IMR-90 (cell line): ENCODE data around the gene IZUMO4. TPM values are rescaled to one million over a fixed set of nuclear protein-coding genes. Genes with fewer than 3 reads are reported as not detected.

ENCODE experiments used
- ATAC-seq: fragments of 200-7000 bp; cut with Tn5 transposase; 2 replicates; pipeline ENCODE4 v1.9.1; 2020; ENCODE audit warnings: low read depth, mild to moderate bottlenecking, moderate library complexity
- BruUV-seq: library from RNA; stranded (reverse); fragments of 400-500 nt; replicated peaks from 2 replicates; lab custom pipeline; 2021; lab: Mats Ljungman, UMichigan
- CTCF ChIA-PET: fragments of 300-600 bp; formaldehyde crosslinking; extraction: SDS; loops from one replicate; lab custom pipeline; 2021; ENCODE audit warnings: antibody characterized with exemption; lab: Yijun Ruan, JAX
- POLR2A ChIA-PET: fragments of 300-600 bp; sonication (Branson Sonifier 250); formaldehyde crosslinking; loops from one replicate; lab custom pipeline; 2022; ENCODE audit warnings: antibody characterized with exemption; ENCODE audit not compliant: unreplicated experiment; lab: Charles Lee
- DNase-seq: peaks from one replicate; pipeline ENCODE4 v3.0.0; 2013
- H2AFZ ChIP-seq: replicated peaks from 2 replicates; pipeline ENCODE3; 2013; ENCODE audit warnings: low read length, mild to moderate bottlenecking; ENCODE audit not compliant: poor library complexity
- H2AK5ac ChIP-seq: 2 replicates; pipeline ENCODE4 v1.6.1; 2013; ENCODE audit warnings: low read depth, low read length, inconsistent platforms
- H2AK9ac ChIP-seq: replicated peaks from 2 replicates; pipeline ENCODE3; 2013; ENCODE audit warnings: mild to moderate bottlenecking, low read depth, low read length, moderate library complexity; ENCODE audit not compliant: poor library complexity
- H2BK120ac ChIP-seq: 2 replicates; pipeline ENCODE4 v1.6.1; 2013; ENCODE audit warnings: low read depth, low read length, inconsistent platforms
- H2BK15ac ChIP-seq: 3 replicates; pipeline ENCODE4 v1.6.1; 2013; ENCODE audit warnings: low read depth, low read length, inconsistent platforms
- H2BK20ac ChIP-seq: 2 replicates; pipeline ENCODE4 v1.6.1; 2013; ENCODE audit warnings: low read depth, mild to moderate bottlenecking, inconsistent platforms, low read length, moderate library complexity
- H2BK5ac ChIP-seq: 2 replicates; pipeline ENCODE4 v1.6.1; 2013; ENCODE audit warnings: mild to moderate bottlenecking, low read depth, low read length, inconsistent platforms; ENCODE audit not compliant: poor library complexity, severe bottlenecking
- H3K14ac ChIP-seq: replicated peaks from 2 replicates; pipeline ENCODE4 v1.6.1; 2013; ENCODE audit warnings: low read depth, low read length, inconsistent platforms
- H3K18ac ChIP-seq: 2 replicates; pipeline ENCODE4 v1.6.1; 2013; ENCODE audit warnings: low read depth, low read length, control low read depth
- H3K23ac ChIP-seq: 2 replicates; pipeline ENCODE4 v1.6.1; 2013; ENCODE audit warnings: low read depth, low read length, inconsistent platforms
- H3K27ac ChIP-seq: 2 replicates; pipeline ENCODE4 v1.5.1; 2013; ENCODE audit warnings: mild to moderate bottlenecking, control low read depth, low read length; ENCODE audit not compliant: insufficient read depth
- H3K27me3 ChIP-seq: 2 replicates; pipeline ENCODE4 v1.6.1; 2013; ENCODE audit warnings: low read length; ENCODE audit not compliant: control insufficient read depth, insufficient read depth
- H3K36me3 ChIP-seq: 2 replicates; pipeline ENCODE4 v1.6.1; 2013; ENCODE audit warnings: low read length, mixed read lengths; ENCODE audit not compliant: control insufficient read depth, insufficient read depth
- H3K4ac ChIP-seq: 2 replicates; pipeline ENCODE4 v1.6.1; 2013; ENCODE audit warnings: low read depth, low read length, inconsistent platforms
- H3K4me1 ChIP-seq: 2 replicates; pipeline ENCODE4 v1.6.1; 2013; ENCODE audit warnings: low read length, mixed read lengths; ENCODE audit not compliant: control insufficient read depth, insufficient read depth
- H3K4me2 ChIP-seq: 2 replicates; pipeline ENCODE4 v1.6.1; 2013; ENCODE audit warnings: low read depth, mild to moderate bottlenecking, control low read depth, low read length, moderate library complexity
- H3K4me3 ChIP-seq: 2 replicates; pipeline ENCODE4 v1.5.1; 2013; ENCODE audit warnings: low read depth, mild to moderate bottlenecking, control low read depth, low read length, moderate library complexity; ENCODE audit not compliant: insufficient read depth
- H3K56ac ChIP-seq: 2 replicates; pipeline ENCODE4 v1.6.1; 2013; ENCODE audit warnings: low read length, inconsistent platforms; ENCODE audit not compliant: insufficient read depth; ENCODE audit errors: extremely low read depth
- H3K79me1 ChIP-seq, 2 experiments: 2 replicates each; pipeline ENCODE4 v1.6.1; 2013; ENCODE audit warnings: low read length in 2 of 2, inconsistent platforms in 1 of 2, low read depth in 1 of 2
- H3K9ac ChIP-seq: 2 replicates; pipeline ENCODE4 v1.6.1; 2013; ENCODE audit warnings: low read depth, low read length, control low read depth
- H3K9me1 ChIP-seq: 2 replicates; pipeline ENCODE4 v1.6.1; 2013; ENCODE audit warnings: low read length, inconsistent platforms; ENCODE audit not compliant: insufficient read depth
- H3K9me3 ChIP-seq: 2 replicates; pipeline ENCODE4 v1.6.1; 2013; ENCODE audit warnings: low read length; ENCODE audit not compliant: control insufficient read depth, insufficient read depth
- H4K20me1 ChIP-seq: 2 replicates; pipeline ENCODE4 v1.6.1; 2013; ENCODE audit warnings: low read length, inconsistent platforms; ENCODE audit not compliant: insufficient read depth
- H4K5ac ChIP-seq: 2 replicates; pipeline ENCODE4 v1.6.1; 2013; ENCODE audit warnings: mild to moderate bottlenecking, low read depth, low read length, control low read depth
- H4K8ac ChIP-seq, 2 experiments: 2 replicates each; pipeline ENCODE4 v1.6.1; 2013; ENCODE audit warnings: low read depth in 2 of 2, low read length in 2 of 2, control low read depth in 1 of 2, inconsistent platforms in 1 of 2
- H4K91ac ChIP-seq: 2 replicates; pipeline ENCODE4 v1.6.1; 2013; ENCODE audit warnings: low read depth, low read length, inconsistent platforms; ENCODE audit not compliant: insufficient read depth
- MAFK ChIP-seq: IDR thresholded peaks from 2 replicates; pipeline ENCODE4 v1.6.1; 2012; ENCODE audit warnings: low read depth, low read length, improper control_type of control experiment
- MXI1 ChIP-seq: IDR thresholded peaks from 2 replicates; pipeline ENCODE4 v1.6.1; 2012; ENCODE audit warnings: low read depth, mild to moderate bottlenecking, low read length, moderate library complexity, borderline replicate concordance
- NFE2L2 ChIP-seq: fragments of 150-350 bp; IDR thresholded peaks from 2 replicates; pipeline ENCODE4 v1.6.1; 2016; ENCODE audit warnings: low read depth, mild to moderate bottlenecking, low read length
- POLR2A ChIP-seq: IDR thresholded peaks from 2 replicates; pipeline ENCODE4 v1.6.1; 2012; ENCODE audit warnings: mild to moderate bottlenecking, low read depth, low read length
- RCOR1 ChIP-seq: IDR thresholded peaks from 2 replicates; pipeline ENCODE4 v1.6.1; 2012; ENCODE audit warnings: mild to moderate bottlenecking, low read length, improper control_type of control experiment; ENCODE audit not compliant: insufficient replicate concordance
- SMC3 ChIP-seq: fragments of 150-350 bp; IDR thresholded peaks from 2 replicates; pipeline ENCODE4 v1.6.1; 2016; ENCODE audit warnings: low read depth, mild to moderate bottlenecking, antibody characterized with exemption, low read length, moderate library complexity
- WGBS, 2 experiments: methylation state at CpG; one replicate each; pipeline versions ENCODE4 v1.1.5 to v1.1.7; 2013; ENCODE audit warnings: missing lambda C conversion rate in 2 of 2; ENCODE audit not compliant: insufficient read length in 1 of 2; ENCODE audit errors: extremely low coverage in 2 of 2; 5-methylcytosine and 5-hydroxymethylcytosine counted together
- dilution Hi-C: fragments of 300-500 bp; cut with HindIII; formaldehyde crosslinking; loops from one replicate; pipeline ENCODE4 v1.14.3; 2018; ENCODE audit warnings: low sequenced_read_pairs; ENCODE audit not compliant: unreplicated experiment
- in situ Hi-C: fragments of 300-500 bp; cut with MboI; formaldehyde crosslinking; loops from 3 replicates; pipeline ENCODE4 v1.14.3; 2019; ENCODE audit warnings: low sequenced_read_pairs, inconsistent platforms, mixed read lengths
- intact Hi-C: fragments of 100-400 bp; cut with micrococcal nuclease; formaldehyde crosslinking; loops from 2 replicates; pipeline ENCODE4 v1.10.0; 2022
- polyA plus RNA-seq, 3 experiments: library from polyadenylated mRNA; depleted of rRNA; stranded (reverse); fragments of >200 nt; gene quantifications; 2 replicates each; pipeline ENCODE4 v1.2.3, GENCODE V29; 2012; ENCODE audit warnings: low replicate concordance in 1 of 3
- total RNA-seq: library from RNA; depleted of rRNA; stranded (reverse); fragments of >200 nt; gene quantifications from 2 replicates; pipeline ENCODE4 v1.2.3, GENCODE V29; 2012
- TF ChIP-seq, protein P1 (sequence below): fragments of 150-350 bp; IDR thresholded peaks from 2 replicates; pipeline ENCODE4 v1.6.1; 2016; ENCODE audit warnings: low read depth, mild to moderate bottlenecking, low read length, moderate library complexity, borderline replicate concordance

Gene IZUMO4
- total and polyA plus RNA-seq, 2 of the 4 experiments (the other 2 are of a cell fraction) = 0.72 to 2.8 TPM

DNA sequence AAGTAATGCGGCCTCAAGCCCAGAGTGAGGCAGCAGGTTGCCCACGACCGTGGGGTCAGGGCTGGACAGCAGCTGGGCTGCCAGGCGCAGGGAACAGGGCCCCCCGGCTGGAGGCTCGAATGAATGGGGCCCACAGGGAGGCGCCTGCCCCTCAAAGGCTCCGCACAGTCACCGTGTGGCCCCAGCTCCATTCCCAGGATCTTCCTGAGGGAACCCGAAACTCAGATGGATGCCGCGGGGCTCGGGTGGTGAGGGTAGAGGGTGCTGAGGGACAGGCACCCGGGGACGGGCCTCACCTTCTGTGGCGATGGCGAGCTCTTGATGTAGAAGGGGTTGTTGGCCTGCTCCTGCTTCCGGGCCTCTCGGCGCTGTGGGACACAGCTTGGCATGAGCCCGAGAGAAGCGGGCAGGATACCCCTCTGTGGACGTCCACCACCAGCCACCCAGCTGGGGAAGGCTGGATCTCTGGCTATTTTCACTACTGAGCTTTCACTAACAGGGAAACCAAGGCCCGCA lies 19.3 kb downstream of the IZUMO4 start:
- TF ChIP-seq MXI1 = no peak
- TF ChIP-seq, protein P1, sequence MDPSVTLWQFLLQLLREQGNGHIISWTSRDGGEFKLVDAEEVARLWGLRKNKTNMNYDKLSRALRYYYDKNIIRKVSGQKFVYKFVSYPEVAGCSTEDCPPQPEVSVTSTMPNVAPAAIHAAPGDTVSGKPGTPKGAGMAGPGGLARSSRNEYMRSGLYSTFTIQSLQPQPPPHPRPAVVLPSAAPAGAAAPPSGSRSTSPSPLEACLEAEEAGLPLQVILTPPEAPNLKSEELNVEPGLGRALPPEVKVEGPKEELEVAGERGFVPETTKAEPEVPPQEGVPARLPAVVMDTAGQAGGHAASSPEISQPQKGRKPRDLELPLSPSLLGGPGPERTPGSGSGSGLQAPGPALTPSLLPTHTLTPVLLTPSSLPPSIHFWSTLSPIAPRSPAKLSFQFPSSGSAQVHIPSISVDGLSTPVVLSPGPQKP = no peak
- TF ChIP-seq SMC3 = no peak
- no peak for TF ChIP-seq RCOR1
- no peak for TF ChIP-seq MAFK
- TF ChIP-seq POLR2A = no peak
- TF ChIP-seq NFE2L2 = no peak
- H4K91ac ChIP-seq = no peak overlapping the region
- in situ Hi-C loops (no loop called here), intact Hi-C loops (no loop called here), dilution Hi-C loops (no loop called here)
- no peaks in the 10 kb centered on the region for H3K9me3 ChIP-seq
- H2AK9ac ChIP-seq = peak overlapping the region; percentile 1
- H3K4me1 ChIP-seq = no peaks in the 10 kb centered on the region
- H3K27me3 ChIP-seq = no peaks in the 10 kb centered on the region
- no peak overlapping the region for H3K56ac ChIP-seq
- no peaks in the 10 kb centered on the region for H3K9me1 ChIP-seq
- no peak overlapping the region for H3K27ac ChIP-seq
- H3K4ac ChIP-seq = no peak overlapping the region
- H3K4me2 ChIP-seq = no peak overlapping the region
- no peak overlapping the region for H2AFZ ChIP-seq
- ChIA-PET POLR2A (no interaction called here), CTCF (no interaction called here)
- peaks cover 91% of the 10 kb centered on the region for H3K36me3 ChIP-seq
- ATAC-seq (no peak), DNase-seq (no peak)
- H2BK15ac ChIP-seq = no peak overlapping the region
- H2AK5ac ChIP-seq = no peak overlapping the region
- H4K20me1 ChIP-seq = peaks cover 14% of the 10 kb centered on the region
- BruUV-seq = no TSS peak
- H2BK120ac ChIP-seq = no peak overlapping the region
- H3K9ac ChIP-seq = no peak overlapping the region
- WGBS, 2 experiments = 100% methylated on average over 3 of the region's 24 CpGs; no CpG with 5 or more reads in 1 of the 2 experiments
- H3K18ac ChIP-seq = no peak overlapping the region
- H4K5ac ChIP-seq = no peak overlapping the region
- no peak overlapping the region for H4K8ac ChIP-seq
- no peak overlapping the region for H3K4me3 ChIP-seq
- H3K23ac ChIP-seq = no peak overlapping the region
- H3K14ac ChIP-seq = no peak overlapping the region
- H3K79me1 ChIP-seq = peaks cover 7 to 23% of the 10 kb centered on the region in 2 experiments
- H2BK20ac ChIP-seq = no peak overlapping the region
- no peak overlapping the region for H2BK5ac ChIP-seq
